CD4-positive, alpha-beta T cell treated with Interleukin-10 for 1 hour (primary cell): ENCODE data around the gene JAG2.
A peak's percentile ranks its signal among the peaks of the same experiment; 100 is the strongest.

Experiments used
- DNase-seq: peaks from one replicate; pipeline ENCODE4 v3.0.0-alpha.2; 2020

JAG2 gene

GRCh38 chr14:105168496-105168978 is at the start of gene JAG2:
Gene JAG2 (minus strand): TSS chr14:105168776. CDS start chr14:105168420, 356 bp downstream.
- peak; percentile 64 for DNase-seq

GRCh38 chr14:105217774-105218173 is 49.2 kb upstream of the JAG2 start:
- DNase-seq = no peak

- DNase-seq = no peak
These were observed 48.1 kb upstream of the JAG2 start for GRCh38 chr14:105216490-105217247.

GRCh38 chr14:105215602-105216001 is 47.0 kb upstream of the JAG2 start:
- no peak for DNase-seq

- DNase-seq = no peak
These were observed 45.8 kb upstream of the JAG2 start for GRCh38 chr14:105214324-105214915.

GRCh38 chr14:105213361-105213760 is 44.8 kb upstream of the JAG2 start:
- DNase-seq = no peak

GRCh38 chr14:105212541-105213300 is 44.1 kb upstream of the JAG2 start:
- no peak for DNase-seq

GRCh38 chr14:105211758-105212089 is 43.1 kb upstream of the JAG2 start:
- no peak for DNase-seq

- no peak for DNase-seq
These were observed 42.6 kb upstream of the JAG2 start for GRCh38 chr14:105211086-105211757.

- no peak for DNase-seq
These were observed 41.9 kb upstream of the JAG2 start for GRCh38 chr14:105210266-105211025.

- no peak for DNase-seq
These were observed 41.1 kb upstream of the JAG2 start for GRCh38 chr14:105209646-105210045.

GRCh38 chr14:105209091-105209490 is 40.5 kb upstream of the JAG2 start:
- DNase-seq = no peak

- DNase-seq = no peak
These were observed 40.1 kb upstream of the JAG2 start for GRCh38 chr14:105208738-105209075.

GRCh38 chr14:105207996-105208737 is 39.6 kb upstream of the JAG2 start:
- DNase-seq = no peak

- DNase-seq = no peak
These were observed 38.9 kb upstream of the JAG2 start for GRCh38 chr14:105207460-105207901.

- DNase-seq = no peak
These were observed 38.3 kb upstream of the JAG2 start for GRCh38 chr14:105206873-105207272.

GRCh38 chr14:105205673-105206208 is 37.2 kb upstream of the JAG2 start:
- DNase-seq = no peak

- no peak for DNase-seq
These were observed 36.5 kb upstream of the JAG2 start for GRCh38 chr14:105204931-105205672.

GRCh38 chr14:105204206-105204930 is 35.8 kb upstream of the JAG2 start:
- DNase-seq = no peak

- no peak for DNase-seq
These were observed 35.1 kb upstream of the JAG2 start for GRCh38 chr14:105203701-105204100.
